Activated CD4-positive, alpha-beta T cell treated with anti-CD3 and anti-CD28 coated beads, Interleukin-2, Interleukin-4, amounts not matched to agents 100 ng/mL and 50 ng/mL, durations not matched to agents 16 hours and 8 hours (primary cell): ENCODE measurements around the gene RIPPLY3.
A peak's percentile ranks its signal among the peaks of the same experiment; 100 is the strongest.
"Not testable (repeated sequence)": the region's sequence is repeated elsewhere in the genome, so short reads cannot be mapped to it uniquely, and the experiment has no call there.

Experiments used
- DNase-seq: peaks from one replicate; pipeline ENCODE4 v3.0.0-alpha.2; 2020; ENCODE audit warnings: low spot score

The RIPPLY3 gene

GRCh38 chr21:37017951-37018679 lies 11.6 kb downstream of the RIPPLY3 start:
- DNase-seq = no peak

GRCh38 chr21:37026499-37026898 lies 20.0 kb downstream of the RIPPLY3 start:
- no peak for DNase-seq

GRCh38 chr21:37028570-37028969 lies 22.1 kb downstream of the RIPPLY3 start:
- no peak for DNase-seq

DNA sequence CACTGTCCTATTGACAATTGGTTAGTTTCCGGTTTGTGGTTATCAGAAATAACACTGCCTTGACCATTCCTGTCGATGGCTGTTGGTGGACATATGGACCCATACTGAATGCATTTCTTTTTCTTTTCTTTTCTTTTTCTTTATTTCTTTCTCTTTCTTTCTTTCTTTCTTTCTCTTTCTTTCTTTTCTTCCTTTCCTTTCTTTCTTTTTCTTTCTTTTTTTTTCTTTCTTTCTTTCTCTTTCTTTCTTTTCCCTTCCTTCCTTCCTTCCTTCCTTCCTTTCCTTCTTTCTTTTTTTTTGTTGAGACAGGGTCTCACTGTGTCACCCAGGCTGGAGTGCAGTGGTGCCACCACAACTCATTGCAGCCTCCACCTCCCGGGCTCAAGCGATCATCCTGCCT lies 24.4 kb downstream of the RIPPLY3 start:
- no peak for DNase-seq

DNA sequence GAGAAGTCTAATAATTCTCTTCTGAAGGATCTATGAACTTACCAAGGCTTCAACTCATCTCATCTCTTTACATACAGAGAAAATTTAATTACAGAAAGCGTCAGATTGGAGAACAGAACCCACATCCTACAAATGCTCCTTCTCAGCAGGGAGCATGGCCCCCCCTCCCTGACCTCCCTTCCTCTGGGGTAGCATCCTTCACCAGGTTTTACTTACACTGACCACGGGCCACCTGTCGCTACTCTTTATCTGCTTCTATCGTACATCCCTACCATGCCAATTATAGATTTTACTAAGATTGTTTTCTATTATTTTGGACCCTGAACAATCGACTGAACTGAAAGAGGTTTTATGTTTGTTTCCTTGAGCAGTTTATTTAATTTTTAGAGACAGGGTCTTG lies 25.8 kb downstream of the RIPPLY3 start:
- DNase-seq = no peak

DNA sequence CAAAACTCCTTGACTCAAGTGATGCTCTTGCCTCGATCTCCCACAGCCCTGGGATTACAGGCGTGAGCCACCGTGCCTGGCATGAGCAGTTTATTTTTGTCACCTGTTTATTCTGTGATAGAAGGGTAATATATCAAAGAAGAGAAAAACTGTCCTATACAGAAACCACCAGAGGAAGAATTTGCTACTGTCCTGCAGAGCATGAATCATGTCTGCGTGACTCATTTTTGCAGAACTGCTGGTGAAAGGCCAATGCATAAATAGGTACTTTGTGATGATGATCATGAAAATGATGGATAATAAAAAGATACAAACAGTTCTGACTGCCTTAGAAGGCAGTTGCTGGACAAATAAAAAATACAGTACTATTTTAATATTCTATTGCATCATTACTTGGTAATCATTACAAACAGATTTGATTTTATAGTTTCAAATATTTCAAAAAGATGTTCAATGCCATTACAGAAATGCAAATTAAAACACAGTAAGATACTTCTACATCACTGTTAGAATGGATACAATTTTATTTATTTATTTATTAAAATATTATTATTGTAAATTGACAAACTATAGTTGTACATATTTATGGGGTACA lies 26.5 kb downstream of the RIPPLY3 start:
- DNase-seq = no peak

DNA sequence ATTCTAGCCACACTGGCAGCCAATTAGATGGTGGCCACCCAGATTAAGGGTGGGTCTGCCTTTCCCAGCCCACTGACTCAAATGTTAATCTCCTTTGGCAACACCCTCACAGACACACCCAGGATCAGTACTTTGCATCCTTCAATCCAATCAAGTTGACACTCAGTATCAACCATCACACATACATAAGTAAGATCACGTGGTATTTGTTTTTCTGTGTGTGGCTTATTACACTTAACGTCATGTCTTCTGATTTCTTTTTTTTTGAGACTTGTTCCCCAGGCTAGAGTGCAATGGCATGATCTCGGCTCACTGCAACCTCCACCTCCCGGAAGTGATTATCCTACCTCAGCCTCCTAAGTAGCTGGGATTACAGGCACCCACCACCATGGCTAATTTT lies 27.9 kb downstream of the RIPPLY3 start:
- DNase-seq = not testable (repeated sequence)

- no peak for DNase-seq
These were observed 29.7 kb downstream of the RIPPLY3 start for GRCh38 chr21:37036177-37036576.

DNA sequence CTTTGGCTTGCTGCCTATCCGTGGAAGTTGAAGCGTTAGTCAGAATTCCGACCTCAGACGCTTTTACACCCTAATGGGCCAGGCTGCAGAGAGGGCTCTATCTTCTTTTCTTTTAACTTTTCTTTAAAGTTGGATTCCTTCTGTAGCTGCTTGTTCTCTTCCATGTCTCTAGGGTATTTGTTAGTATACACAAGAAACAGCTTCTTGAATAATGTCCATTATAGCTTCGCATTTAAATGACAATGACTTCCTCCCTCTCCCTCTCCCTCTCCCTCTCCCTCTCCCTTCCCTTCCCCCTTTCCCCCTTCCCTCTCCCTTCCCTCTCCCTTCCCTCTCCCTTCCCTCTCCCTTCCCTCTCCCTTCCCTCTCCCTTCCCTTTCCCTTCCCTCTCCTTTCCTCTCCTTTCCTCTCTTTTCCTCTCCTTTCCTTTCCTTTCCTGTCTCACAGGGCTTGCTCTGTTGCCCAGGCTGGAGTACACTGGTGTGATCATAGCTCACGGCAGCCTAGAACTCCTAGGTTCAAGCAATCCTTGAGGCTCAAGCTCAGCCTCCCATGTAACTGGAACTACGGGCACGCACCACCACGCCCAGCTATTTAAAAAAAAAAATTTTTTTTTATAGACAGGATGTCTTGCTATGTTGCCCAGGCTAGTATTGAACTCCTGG lies 33.0 kb downstream of the RIPPLY3 start:
- DNase-seq = no peak

- no peak for DNase-seq
These were observed 33.7 kb downstream of the RIPPLY3 start for GRCh38 chr21:37040212-37040611.

GRCh38 chr21:37041706-37042271 lies 35.3 kb downstream of the RIPPLY3 start:
- DNase-seq = no peak

- no peak for DNase-seq
These were observed 37.3 kb downstream of the RIPPLY3 start for GRCh38 chr21:37043818-37044217.

DNA sequence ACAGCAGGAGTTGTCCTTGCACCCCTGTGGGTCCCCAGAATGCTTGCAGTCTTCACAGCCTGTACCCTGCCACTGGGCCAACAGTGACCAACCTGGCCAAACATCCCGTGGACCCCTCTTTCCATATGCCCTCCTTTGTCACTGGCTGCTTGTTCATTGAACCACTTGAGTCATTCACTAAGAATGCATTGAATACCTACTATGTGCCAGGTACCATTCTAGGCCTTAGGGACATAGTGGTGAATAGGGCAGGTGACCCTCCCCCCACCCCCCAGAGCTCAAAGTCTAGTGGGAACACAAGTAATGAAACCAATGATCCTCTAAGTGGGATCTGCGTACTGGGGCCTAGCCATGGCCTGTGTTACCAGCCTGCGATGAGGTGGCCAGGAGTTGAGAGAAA lies 38.1 kb downstream of the RIPPLY3 start:
- DNase-seq = no peak

DNA sequence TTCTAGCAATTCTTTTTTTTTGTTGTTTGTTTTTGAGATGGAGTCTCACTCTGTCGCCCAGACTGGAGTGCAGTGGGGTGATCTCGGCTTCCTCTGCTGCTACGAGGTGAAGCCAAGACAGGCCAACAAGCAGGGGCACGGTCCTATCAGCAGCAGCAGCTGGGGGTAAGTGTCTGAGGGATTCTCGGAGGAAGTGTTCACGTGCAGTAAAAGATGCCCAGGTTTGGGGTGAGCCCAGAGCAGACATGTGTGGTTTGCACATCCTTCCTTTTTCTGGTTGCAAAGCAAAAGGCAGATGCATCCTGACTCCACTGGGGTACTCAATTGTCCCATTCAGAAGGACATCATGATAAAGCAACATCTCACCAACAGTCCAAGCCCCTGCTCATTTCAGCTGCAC lies 38.6 kb downstream of the RIPPLY3 start:
- DNase-seq = no peak

DNA sequence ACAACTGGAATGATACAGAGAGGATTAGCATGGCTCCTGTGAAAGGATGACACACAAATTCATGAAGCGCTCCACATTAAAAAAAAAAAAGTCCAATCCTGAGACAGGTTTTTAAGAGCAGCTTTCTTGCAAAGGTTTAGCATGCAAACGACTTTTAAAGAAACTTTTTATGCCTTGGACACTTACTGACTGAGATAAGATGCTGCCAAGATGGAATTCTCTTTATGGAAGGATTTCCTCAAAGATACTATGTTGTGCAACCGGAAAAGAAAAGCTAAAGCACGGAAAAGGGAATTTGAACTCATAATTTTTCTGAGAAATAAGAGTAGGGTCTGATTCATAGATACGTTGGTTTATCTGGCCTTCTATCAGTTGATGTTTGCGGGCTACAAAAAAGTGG lies 39.1 kb downstream of the RIPPLY3 start:
- DNase-seq = no peak

- no peak for DNase-seq
These were observed 40.6 kb downstream of the RIPPLY3 start for GRCh38 chr21:37047079-37047478.

DNA sequence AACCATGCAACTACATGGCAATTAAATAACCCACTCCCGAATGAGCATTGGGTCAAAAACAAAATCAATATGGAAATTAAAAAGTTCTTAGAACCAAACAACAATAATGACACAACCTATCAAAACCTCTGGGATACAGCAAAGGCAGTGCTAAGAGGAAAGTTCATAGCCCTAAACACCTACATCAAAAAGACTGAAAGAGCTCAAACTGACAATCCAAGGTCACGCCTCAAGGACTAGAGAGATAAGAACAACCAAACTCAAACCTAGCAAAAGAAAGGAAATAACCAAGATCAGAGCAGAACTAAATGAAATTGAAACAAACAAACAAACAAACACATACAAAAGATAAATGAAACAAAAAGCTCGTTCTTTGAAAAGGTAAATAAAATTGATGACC lies 43.2 kb downstream of the RIPPLY3 start:
- DNase-seq = not testable (repeated sequence)

- no peak for DNase-seq
These were observed 48.9 kb downstream of the RIPPLY3 start for GRCh38 chr21:37055271-37055855.

GRCh38 chr21:37057614-37058013 lies 51.1 kb downstream of the RIPPLY3 start:
- no peak for DNase-seq

DNA sequence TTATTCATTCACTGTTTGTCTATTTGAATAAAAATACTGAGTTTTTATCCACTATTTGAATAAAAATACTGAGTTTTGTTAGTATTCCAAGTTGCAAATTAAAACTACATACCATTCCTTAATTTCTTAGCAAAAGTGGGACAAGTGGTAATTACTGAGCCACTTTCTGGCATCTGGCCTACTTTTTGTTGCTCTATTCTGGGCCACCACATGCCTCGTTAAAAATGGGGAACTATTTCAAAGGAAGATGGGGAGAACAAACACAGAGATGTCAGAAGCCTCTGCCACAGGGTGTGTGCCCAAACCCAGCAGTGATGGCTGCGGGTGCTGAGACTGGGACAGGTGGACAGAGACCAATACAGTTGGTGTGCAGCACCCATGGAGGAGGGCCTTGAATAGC lies 51.8 kb downstream of the RIPPLY3 start:
- DNase-seq = no peak

DNA sequence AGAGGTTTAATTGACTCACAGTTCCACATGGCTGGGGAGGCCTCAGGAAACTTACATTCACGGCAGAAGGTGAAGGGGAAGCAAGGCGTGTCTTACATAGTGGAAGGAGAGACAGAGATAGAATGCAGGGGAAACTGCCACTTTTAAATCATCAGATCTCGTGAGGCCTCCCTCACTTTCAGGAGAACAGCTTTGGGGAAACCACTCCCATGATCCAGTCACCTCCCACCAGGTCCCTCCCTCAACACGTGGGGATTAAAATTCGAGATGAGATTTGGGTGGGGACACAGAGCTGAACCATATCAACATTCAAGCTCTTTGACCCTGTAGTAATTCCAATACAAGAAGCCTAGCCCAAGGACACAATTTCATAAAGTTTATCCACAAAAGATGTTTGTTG lies 52.7 kb downstream of the RIPPLY3 start:
- no peak for DNase-seq

DNA sequence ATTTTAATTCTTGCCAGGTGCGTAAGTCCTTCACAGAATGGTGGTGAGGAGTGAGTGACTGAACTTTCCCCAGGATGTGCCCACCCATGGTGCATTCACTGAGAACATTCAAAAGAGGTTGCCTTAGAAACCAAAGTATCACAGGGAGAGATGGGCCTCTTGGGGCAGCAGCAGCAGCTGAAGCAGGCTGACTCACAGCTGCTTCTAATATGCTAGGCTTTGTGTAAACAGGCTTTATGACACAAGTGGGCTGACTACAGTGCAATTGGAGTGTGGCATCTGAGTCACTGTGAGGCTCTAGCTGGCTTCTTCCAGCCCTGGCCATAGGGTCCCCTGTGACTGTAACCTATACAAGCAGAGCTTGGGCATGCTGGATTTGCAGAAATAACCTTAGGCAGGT lies 53.8 kb downstream of the RIPPLY3 start:
- peak; percentile 13 for DNase-seq
